HEK293T (cell line): Measurements from ENCODE around the gene TNIP1.

ENCODE experiments used
- BHLHE40 ChIP-seq: fragments of 450-650 bp; IDR thresholded peaks from 2 replicates; pipeline ENCODE4 v1.6.1; 2016; ENCODE audit warnings: mild to moderate bottlenecking, moderate library complexity, borderline replicate concordance
- CTBP1 ChIP-seq: fragments of 450-650 bp; IDR thresholded peaks from 2 replicates; pipeline ENCODE4 v1.6.1; 2016; ENCODE audit warnings: borderline replicate concordance
- ELF4 ChIP-seq: fragments of 450-650 bp; IDR thresholded peaks from 2 replicates; pipeline ENCODE4 v1.6.1; 2017; ENCODE audit warnings: antibody characterized with exemption
- FOXA1 ChIP-seq: fragments of 450-650 bp; IDR thresholded peaks from 2 replicates; pipeline ENCODE4 v1.6.1; 2016; ENCODE audit warnings: mild to moderate bottlenecking
- FOXK2 ChIP-seq: fragments of 450-650 bp; IDR thresholded peaks from 2 replicates; pipeline ENCODE4 v1.6.1; 2016; ENCODE audit warnings: mild to moderate bottlenecking
- FOXM1 ChIP-seq: fragments of 450-650 bp; IDR thresholded peaks from 2 replicates; pipeline ENCODE4 v1.6.1; 2017; ENCODE audit warnings: mild to moderate bottlenecking, borderline replicate concordance
- SP1 ChIP-seq: fragments of 450-650 bp; IDR thresholded peaks from 2 replicates; pipeline ENCODE4 v1.6.1; 2017
- SUZ12 ChIP-seq: fragments of 450-650 bp; IDR thresholded peaks from 2 replicates; pipeline ENCODE4 v1.6.1; 2016; ENCODE audit warnings: mild to moderate bottlenecking
- TARDBP ChIP-seq: fragments of 450-650 bp; IDR thresholded peaks from 2 replicates; pipeline ENCODE4 v1.6.1; 2016
- ZNF384 ChIP-seq: fragments of 450-650 bp; IDR thresholded peaks from 2 replicates; pipeline ENCODE4 v1.6.1; 2016

GRCh38 chr5:151034422-151035379, 46.1 kb downstream of the TNIP1 start:
- TF ChIP-seq TARDBP (no peak), FOXK2 (no peak), FOXM1 (no peak), ZNF384 (no peak), BHLHE40 (no peak), SP1 (no peak), CTBP1 (no peak), FOXA1 (no peak), SUZ12 (no peak), ELF4 (no peak)
